Measurements from ENCODE around the gene ATP2C2. TPM values are rescaled to one million over a fixed set of nuclear protein-coding genes. Genes with fewer than 3 reads are reported as not detected.

Gene ATP2C2
- total and polyA plus RNA-seq, 2 experiments from 2014 or later = 2.1 TPM

- H3K4me1 Mint-ChIP-seq = 0 out of 3 replicates have a peak, but pooled peaks cover 4% of the 10 kb centered on the region
- H3K27me3 ChIP-seq (ENCODE audit: insufficient read depth) = no peaks in the 10 kb centered on the region
- no peak overlapping the region for H3K4me3 Mint-ChIP-seq
- no peak for TF ChIP-seq ZNF114 (CRISPR knock-in tag; IDR thresholded peaks at IDR 0.05)
- H3K9me3 Mint-ChIP-seq = no peaks in the 10 kb centered on the region
- H2AFZ ChIP-seq = no peak overlapping the region
- H4K20me1 ChIP-seq (replicated peaks; ENCODE audit: insufficient read depth) = no peaks in the 10 kb centered on the region
- H3K9me2 ChIP-seq (ENCODE audit: insufficient read depth) = no peaks in the 10 kb centered on the region
- peaks cover 7% of the 10 kb centered on the region for H3K27me3 Mint-ChIP-seq (ENCODE audit: insufficient read depth, low read depth, poor library complexity)
- no peaks in the 10 kb centered on the region for H3K79me2 ChIP-seq (replicated peaks; ENCODE audit: insufficient read depth)
- H3F3A ChIP-seq (replicated peaks; ENCODE audit: low read depth) = no peaks in the 10 kb centered on the region
- H3K36me3 Mint-ChIP-seq (ENCODE audit: low read depth) = no peaks in the 10 kb centered on the region
- no peak overlapping the region for H3K4me3 ChIP-seq
- no peak for ATAC-seq
- H3K36me3 ChIP-seq (ENCODE audit: insufficient read depth) = no peaks in the 10 kb centered on the region
- H3K27ac Mint-ChIP-seq = no peak overlapping the region
- DNase-seq (ENCODE audit: low spot score) = no peak
- H3K4me2 ChIP-seq = no peak overlapping the region
- H3K27ac ChIP-seq (ENCODE audit: low read depth) = no peak overlapping the region
- H3K4me1 ChIP-seq (ENCODE audit: insufficient read depth) = no peaks in the 10 kb centered on the region
These were observed 81.1 kb downstream of the ATP2C2 start for GRCh38 chr16:84449156-84450140.

GRCh38 chr16:84450176-84450865, 82.0 kb downstream of the ATP2C2 start:
- Histone ChIP-seq H3K27me3 (ENCODE audit: insufficient read depth) (no peaks in the 10 kb centered on the region), H3K9me2 (ENCODE audit: insufficient read depth) (no peaks in the 10 kb centered on the region), H4K20me1 (replicated peaks; ENCODE audit: insufficient read depth) (no peaks in the 10 kb centered on the region), H2AFZ (no peak overlapping the region), H3F3A (replicated peaks; ENCODE audit: low read depth) (no peaks in the 10 kb centered on the region), H3K4me3 (no peak overlapping the region), H3K4me2 (no peak overlapping the region), H3K36me3 (ENCODE audit: insufficient read depth) (no peaks in the 10 kb centered on the region), H3K79me2 (replicated peaks; ENCODE audit: insufficient read depth) (no peaks in the 10 kb centered on the region), H3K4me1 (ENCODE audit: insufficient read depth) (no peaks in the 10 kb centered on the region), H3K27ac (ENCODE audit: low read depth) (no peak overlapping the region)
- no peaks in the 10 kb centered on the region for H3K36me3 Mint-ChIP-seq (ENCODE audit: low read depth)
- H3K4me1 Mint-ChIP-seq = 0 out of 3 replicates have a peak, but pooled peaks cover 4% of the 10 kb centered on the region
- no peak for DNase-seq (ENCODE audit: low spot score)
- H3K27ac Mint-ChIP-seq = no peak overlapping the region
- no peak overlapping the region for H3K4me3 Mint-ChIP-seq
- H3K27me3 Mint-ChIP-seq (ENCODE audit: insufficient read depth, low read depth, poor library complexity) = peaks cover 8% of the 10 kb centered on the region
- H3K9me3 Mint-ChIP-seq = no peaks in the 10 kb centered on the region
- ATAC-seq = no peak
- no peak for TF ChIP-seq ETS1 (IDR thresholded peaks at IDR 0.05)
- no peak for TF ChIP-seq STAT1 (IDR thresholded peaks at IDR 0.05; ENCODE audit: unreplicated experiment)
- TF ChIP-seq EZH2phosphoT487 (IDR thresholded peaks at IDR 0.05; ENCODE audit: unreplicated experiment) = no peak
- no peak for TF ChIP-seq EZH2 (IDR thresholded peaks at IDR 0.05; ENCODE audit: low read depth, unreplicated experiment)
- TF ChIP-seq NANOG (IDR thresholded peaks at IDR 0.05; ENCODE audit: borderline replicate concordance) = no peak
- no peak for TF ChIP-seq JUNB (IDR thresholded peaks at IDR 0.05; ENCODE audit: unreplicated experiment)
- TF ChIP-seq ZNF462 (CRISPR knock-in tag; IDR thresholded peaks at IDR 0.05) = no peak
- TF ChIP-seq CTCF (conservative IDR thresholded peaks at IDR 0.05; ENCODE audit: low read depth in 2 of 2) = no peak
